HCT116 (cell line): ENCODE data around the gene GRIK3. TPM values are rescaled to one million over a fixed set of nuclear protein-coding genes. Genes with fewer than 3 reads are reported as not detected.

ENCODE experiments used
- ATAC-seq: fragments of 200-7000 bp; cut with Tn5 transposase; 2 replicates; pipeline ENCODE4 v1.9.1; 2020; ENCODE audit warnings: mild to moderate bottlenecking, moderate library complexity
- BruUV-seq: library from RNA; stranded (reverse); fragments of 400-500 nt; replicated peaks from 2 replicates; lab custom pipeline; 2021; lab: Mats Ljungman, UMichigan
- CTCF ChIA-PET: fragments of 300-600 bp; sonication (Branson Sonifier 250); formaldehyde crosslinking; loops from one replicate; lab custom pipeline; 2021; ENCODE audit warnings: antibody characterized with exemption; lab: Charles Lee
- POLR2A ChIA-PET: fragments of 300-600, 350-600 bp; sonication (Branson Sonifier 250); formaldehyde crosslinking; loops from one replicate; lab custom pipeline; 2021; ENCODE audit warnings: antibody characterized with exemption; lab: Charles Lee
- RAD21 ChIA-PET, 2 experiments: fragments of 300-600 bp; sonication (Branson Sonifier 250); formaldehyde crosslinking; loops; one replicate each; lab custom pipeline; 2023; ENCODE audit warnings: low total read pairs in 2 of 2; ENCODE audit not compliant: uncharacterized antibody in 2 of 2, unreplicated experiment in 2 of 2, low non-redundant PET in 1 of 2; lab: Charles Lee
- DNase-seq: peaks from one replicate; pipeline ENCODE4 v3.0.0-alpha.2; 2010; ENCODE audit warnings: low read depth, low spot score
- H2AFZ ChIP-seq: fragments of 200-600 bp; shearing (Covaris generic), sonication (generic); 2 replicates; pipeline ENCODE4 v1.6.1; 2017; ENCODE audit warnings: low read depth, mixed run types, mixed read lengths, antibody characterized with exemption, low read length; ENCODE audit not compliant: poor library complexity, severe bottlenecking
- H3K27ac ChIP-seq: 2 replicates; pipeline ENCODE4 v1.5.1; 2012; ENCODE audit warnings: low read depth, low read length
- H3K27me3 ChIP-seq: fragments of 200-600 bp; sonication (generic); 2 replicates; pipeline ENCODE4 v1.6.1; 2016; ENCODE audit warnings: mixed run types, low read length, mixed read lengths; ENCODE audit not compliant: insufficient read depth
- H3K36me3 ChIP-seq, 2 experiments: fragments of 200-500 bp in 1 of 2; fragments of 200-600 bp in 1 of 2; sonication (Bioruptor generic) in 1 of 2; sonication (generic) in 1 of 2; 2 replicates each; pipeline versions ENCODE4 v1.5.1 to v1.6.1; 2014 to 2016; ENCODE audit warnings: low read length in 2 of 2, inconsistent platforms in 1 of 2, mixed read lengths in 1 of 2, mixed run types in 1 of 2; ENCODE audit not compliant: insufficient read depth in 2 of 2, control insufficient read depth in 1 of 2
- H3K4me1 ChIP-seq, 2 experiments: fragments of 200-600 bp in 1 of 2; sonication (generic) in 1 of 2; 2 replicates each; pipeline versions ENCODE4 v1.5.1 to v1.6.1; 2012 to 2017; ENCODE audit warnings: low read length in 2 of 2, inconsistent platforms in 1 of 2, mild to moderate bottlenecking in 1 of 2, mixed read lengths in 1 of 2, mixed run types in 1 of 2, moderate library complexity in 1 of 2; ENCODE audit not compliant: insufficient read depth in 2 of 2, control insufficient read depth in 1 of 2
- H3K4me2 ChIP-seq: fragments of 200-600 bp; sonication (generic); 2 replicates; pipeline ENCODE4 v1.6.1; 2017; ENCODE audit warnings: mixed run types, low read length, mixed read lengths
- H3K4me3 ChIP-seq, 2 experiments: fragments of 200-600 bp in 1 of 2; sonication (generic) in 1 of 2; replicated peaks in 1 of 2; 2 replicates each; pipeline ENCODE4 v1.5.1; 2011 to 2016; ENCODE audit warnings: low read length in 2 of 2, control low read depth in 1 of 2, low read depth in 1 of 2, mild to moderate bottlenecking in 1 of 2, mixed read lengths in 1 of 2, mixed run types in 1 of 2
- H3K79me2 ChIP-seq: fragments of 200-600 bp; sonication (generic); 2 replicates; pipeline ENCODE4 v1.6.1; 2017; ENCODE audit warnings: mild to moderate bottlenecking, mixed run types, low read length, moderate library complexity, mixed read lengths; ENCODE audit not compliant: insufficient read depth
- H3K9ac ChIP-seq: fragments of 200-600 bp; sonication (generic); 2 replicates; pipeline ENCODE4 v1.6.1; 2016; ENCODE audit warnings: low read length, mixed read lengths
- H3K9me2 ChIP-seq: fragments of 200-600 bp; sonication (generic), shearing (Covaris generic); 2 replicates; pipeline ENCODE4 v1.6.1; 2017; ENCODE audit warnings: mixed run types, mild to moderate bottlenecking, moderate library complexity; ENCODE audit not compliant: insufficient read depth
- H3K9me3 ChIP-seq, 2 experiments: fragments of 200-500 bp in 1 of 2; fragments of 200-600 bp in 1 of 2; sonication (Bioruptor generic) in 1 of 2; sonication (generic) in 1 of 2; 2 replicates each; pipeline ENCODE4 v1.6.1; 2014 to 2017; ENCODE audit warnings: low read length in 2 of 2, mixed read lengths in 2 of 2, inconsistent platforms in 1 of 2, low read depth in 1 of 2, mild to moderate bottlenecking in 1 of 2, mixed run types in 1 of 2, moderate library complexity in 1 of 2; ENCODE audit not compliant: control insufficient read depth in 1 of 2, insufficient read depth in 1 of 2
- H4K20me1 ChIP-seq: fragments of 200-600 bp; sonication (generic), shearing (Covaris generic); 2 replicates; pipeline ENCODE4 v1.6.1; 2017; ENCODE audit warnings: mixed run types, mild to moderate bottlenecking, moderate library complexity; ENCODE audit not compliant: insufficient read depth
- CBX3 ChIP-seq: IDR thresholded peaks from 2 replicates; pipeline ENCODE4 v1.6.1; 2012; ENCODE audit warnings: low read depth
- CEBPB ChIP-seq: IDR thresholded peaks from 2 replicates; pipeline ENCODE4 v1.6.1; 2012; ENCODE audit warnings: low read depth
- ELF1 ChIP-seq: IDR thresholded peaks from 2 replicates; pipeline ENCODE4 v1.6.1; 2012; ENCODE audit warnings: low read depth, borderline replicate concordance
- EZH2 ChIP-seq: fragments of 200-600 bp; sonication (generic); IDR thresholded peaks from 2 replicates; pipeline ENCODE4 v1.6.1; 2017; ENCODE audit warnings: antibody characterized with exemption, mixed run types
- EZH2phosphoT487 ChIP-seq: fragments of 200-600 bp; IDR thresholded peaks from 2 replicates; pipeline ENCODE4 v1.6.1; 2018; ENCODE audit warnings: antibody characterized with exemption, borderline replicate concordance
- FOSL1 ChIP-seq: IDR thresholded peaks from 2 replicates; pipeline ENCODE4 v1.6.1; 2012; ENCODE audit warnings: low read depth
- JUND ChIP-seq: IDR thresholded peaks from 2 replicates; pipeline ENCODE4 v1.6.1; 2012
- POLR2AphosphoS5 ChIP-seq: IDR thresholded peaks from 2 replicates; pipeline ENCODE4 v1.6.1; 2011; ENCODE audit warnings: mild to moderate bottlenecking, low read depth, low read length, moderate library complexity
- RAD21 ChIP-seq: IDR thresholded peaks from 2 replicates; pipeline ENCODE4 v1.6.1; 2012; ENCODE audit warnings: low read depth, mild to moderate bottlenecking
- SP1 ChIP-seq: IDR thresholded peaks from 2 replicates; pipeline ENCODE4 v1.6.1; 2012; ENCODE audit warnings: low read depth
- SRF ChIP-seq: IDR thresholded peaks from 2 replicates; pipeline ENCODE4 v1.6.1; 2012; ENCODE audit warnings: low read depth
- TCF7L2 ChIP-seq: IDR thresholded peaks from 2 replicates; pipeline ENCODE4 v1.7.0; 2011; ENCODE audit warnings: borderline replicate concordance, inconsistent platforms; ENCODE audit not compliant: insufficient read depth, insufficient read length; ENCODE audit errors: extremely low read depth
- ZFX ChIP-seq: fragments of 450-650 bp; IDR thresholded peaks from 2 replicates; pipeline ENCODE4 v1.6.1; 2017
- ZNF274 ChIP-seq: fragments of 200-500 bp; sonication (Bioruptor generic); IDR thresholded peaks from 2 replicates; pipeline ENCODE4 v1.6.1; 2014; ENCODE audit warnings: mild to moderate bottlenecking, low read depth, low read length, inconsistent platforms
- intact Hi-C: fragments of 100-400 bp; cut with micrococcal nuclease; formaldehyde crosslinking; loops from 2 replicates; pipeline ENCODE4 v1.10.0; 2022
- total RNA-seq: library from RNA; stranded (reverse); gene quantifications from one replicate; pipeline ENCODE4 v1.2.1, GENCODE V29; 2021; ENCODE audit not compliant: unreplicated experiment

GRIK3 gene
- total RNA-seq, 1 experiment from 2014 or later: not detected

DNA sequence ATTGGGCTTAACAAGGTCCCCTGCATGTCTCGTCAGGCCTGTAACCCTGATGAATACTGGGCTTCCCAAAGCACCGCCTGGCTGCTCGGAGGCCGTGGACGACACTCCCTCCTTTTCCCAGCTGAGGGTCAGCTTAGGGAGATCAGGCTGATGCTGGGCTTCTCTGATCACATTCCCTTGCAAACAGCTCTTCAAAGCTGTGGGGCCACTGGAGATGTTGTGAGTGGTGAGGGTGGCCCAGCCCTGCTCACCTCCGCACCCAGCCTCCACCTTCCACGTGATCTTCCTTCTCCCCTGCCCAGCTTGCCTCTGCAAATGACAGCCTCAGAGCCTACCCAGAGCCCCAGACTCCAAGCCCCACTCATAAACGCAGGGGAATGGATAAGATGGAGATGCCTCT is 195.4 kb downstream of the GRIK3 start:
- Histone ChIP-seq H3K27me3 (peaks cover 50% of the 10 kb centered on the region), H3K9me2 (no peaks in the 10 kb centered on the region), H2AFZ (no peak overlapping the region), H3K4me2 (no peak overlapping the region), H3K79me2 (no peaks in the 10 kb centered on the region), H4K20me1 (no peaks in the 10 kb centered on the region), H3K9me3 (no peaks in the 10 kb centered on the region), H3K4me1 (no peaks in the 10 kb centered on the region), H3K9ac (no peak overlapping the region), H3K4me3 (no peak overlapping the region), H3K36me3 (no peaks in the 10 kb centered on the region), H3K27ac (no peak overlapping the region)
- ATAC-seq (no peak), DNase-seq (no peak)
- BruUV-seq: no TSS peak
- intact Hi-C loops: no loop called here
- ChIA-PET CTCF (no interaction called here), POLR2A (no interaction called here), RAD21 (no interaction called here)
- TF ChIP-seq POLR2AphosphoS5: no peak
- no peak for TF ChIP-seq SRF
- no peak for TF ChIP-seq CEBPB
- TF ChIP-seq SP1: no peak
- TF ChIP-seq RAD21: no peak
- no peak for TF ChIP-seq ZNF274
- no peak for TF ChIP-seq EZH2phosphoT487
- no peak for TF ChIP-seq ELF1
- TF ChIP-seq FOSL1: no peak
- no peak for TF ChIP-seq JUND
- TF ChIP-seq EZH2: no peak
- no peak for TF ChIP-seq CBX3
- no peak for TF ChIP-seq TCF7L2

DNA sequence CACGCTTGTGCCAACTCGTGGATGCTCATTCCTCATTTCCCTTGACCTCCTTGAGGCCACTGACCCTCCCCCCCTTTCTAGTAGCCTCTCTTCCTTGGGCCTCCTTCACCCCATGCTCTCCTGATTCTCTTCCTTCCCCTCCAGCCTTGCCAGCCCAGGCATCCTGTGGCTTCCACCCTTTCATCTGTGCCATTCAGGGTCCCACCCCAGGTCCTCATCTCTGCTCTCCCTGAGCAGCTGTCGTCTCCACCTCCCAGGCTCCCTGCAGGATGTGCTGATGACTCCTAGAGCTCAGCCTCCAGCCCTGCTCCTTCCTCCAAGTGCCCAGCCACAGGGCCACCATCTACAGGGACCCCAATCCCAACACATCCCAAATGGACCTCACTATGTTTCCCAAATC is 197.4 kb downstream of the GRIK3 start:
- POLR2A ChIA-PET: no interaction called here
- ATAC-seq: no peak

More for the DNA sequence above, 197.4 kb downstream of the GRIK3 start:
- H4K20me1 ChIP-seq: no peaks in the 10 kb centered on the region
- H3K27me3 ChIP-seq: peaks cover 43% of the 10 kb centered on the region; the same call in 1 of the 2 replicates
- H2AFZ ChIP-seq: no peak overlapping the region
- H3K4me2 ChIP-seq: no peak overlapping the region
- H3K79me2 ChIP-seq: no peaks in the 10 kb centered on the region
- ChIA-PET CTCF (no interaction called here), RAD21 (no interaction called here)
- DNase-seq: no peak
- no peak overlapping the region for H3K9ac ChIP-seq
- no peaks in the 10 kb centered on the region for H3K9me3 ChIP-seq
- no peaks in the 10 kb centered on the region for H3K9me2 ChIP-seq
- no TSS peak for BruUV-seq
- H3K4me1 ChIP-seq: no peaks in the 10 kb centered on the region
- TF ChIP-seq ZFX (no peak), EZH2 (no peak)
- H3K36me3 ChIP-seq: no peaks in the 10 kb centered on the region
- no peak overlapping the region for H3K4me3 ChIP-seq
- H3K27ac ChIP-seq: no peak overlapping the region
- intact Hi-C loops: no loop called here
